Suppressor macrophage (primary cell): Measurements from ENCODE around the gene LDHAL6B.

ENCODE experiments used
- DNase-seq, 4 experiments: peaks; one replicate each; pipeline ENCODE4 v3.0.0-alpha.2; 2020 to 2022

The LDHAL6B gene

GRCh38 chr15:59218710-59219109 lies 12.1 kb downstream of the LDHAL6B start:
- DNase-seq: no peak

GRCh38 chr15:59221511-59222505 lies 15.2 kb downstream of the LDHAL6B start:
- DNase-seq: peak; percentile 61 to 90 (median 81)

GRCh38 chr15:59222906-59223550 lies 16.4 kb downstream of the LDHAL6B start:
- DNase-seq: no peak

GRCh38 chr15:59223736-59224135 lies 17.1 kb downstream of the LDHAL6B start:
- no peak for DNase-seq

- no peak for DNase-seq
Observed at GRCh38 chr15:59224474-59224873, 17.8 kb downstream of the LDHAL6B start.

GRCh38 chr15:59227021-59227420 lies 20.4 kb downstream of the LDHAL6B start:
- no peak for DNase-seq

GRCh38 chr15:59229015-59229414 lies 22.4 kb downstream of the LDHAL6B start:
- no peak for DNase-seq

- no peak for DNase-seq
Observed at GRCh38 chr15:59229453-59229852, 22.8 kb downstream of the LDHAL6B start.

GRCh38 chr15:59230531-59231055 lies 23.9 kb downstream of the LDHAL6B start:
- no peak for DNase-seq

- peak; percentile 45 to 84 (median 62) for DNase-seq
Observed at GRCh38 chr15:59232476-59232875, 25.8 kb downstream of the LDHAL6B start.

- DNase-seq: no peak
Observed at GRCh38 chr15:59236394-59236793, 29.8 kb downstream of the LDHAL6B start.

GRCh38 chr15:59237119-59237855 lies 30.6 kb downstream of the LDHAL6B start:
- peak; percentile 62 to 88 (median 78) for DNase-seq

- peak; percentile 51 to 80 (median 74) for DNase-seq
Observed at GRCh38 chr15:59237924-59238331, 31.3 kb downstream of the LDHAL6B start.

- DNase-seq: no peak
Observed at GRCh38 chr15:59240036-59240435, 33.4 kb downstream of the LDHAL6B start.

- DNase-seq: no peak
Observed at GRCh38 chr15:59242649-59243048, 36.0 kb downstream of the LDHAL6B start.

- no peak for DNase-seq
Observed at GRCh38 chr15:59243622-59244021, 37.0 kb downstream of the LDHAL6B start.

GRCh38 chr15:59244337-59244736 lies 37.7 kb downstream of the LDHAL6B start:
- no peak for DNase-seq

- DNase-seq: no peak
Observed at GRCh38 chr15:59245559-59245958, 38.9 kb downstream of the LDHAL6B start.

- DNase-seq: peak; percentile 52 to 72 (median 62)
Observed at GRCh38 chr15:59247364-59247763, 40.7 kb downstream of the LDHAL6B start.

- no peak for DNase-seq
Observed at GRCh38 chr15:59249816-59250215, 43.2 kb downstream of the LDHAL6B start.

- no peak for DNase-seq
Observed at GRCh38 chr15:59250249-59250648, 43.6 kb downstream of the LDHAL6B start.

- DNase-seq: peak in 2 of 4 experiments; percentile 70
Observed at GRCh38 chr15:59251001-59251845, 44.6 kb downstream of the LDHAL6B start.
